Measurements from ENCODE around the gene DGKD.
"Not testable (repeated sequence)": the region's sequence is repeated elsewhere in the genome, so short reads cannot be mapped to it uniquely, and the experiment has no call there.

Gene DGKD

GRCh38 chr2:233384015-233384414 is 29.7 kb downstream of the DGKD start:
- no peak for DNase-seq

- peak in 5 of 58 donors; percentile 13 to 36 (median 27) for DNase-seq
These were observed 30.7 kb downstream of the DGKD start for GRCh38 chr2:233384811-233385488.

- no peak for DNase-seq
These were observed 31.3 kb downstream of the DGKD start for GRCh38 chr2:233385489-233386044.

GRCh38 chr2:233386382-233387041 is 32.2 kb downstream of the DGKD start:
- DNase-seq = peak in 2 of 58 donors; percentile 34 to 68

GRCh38 chr2:233387225-233387624 is 32.9 kb downstream of the DGKD start:
- DNase-seq = no peak

- DNase-seq = peak in 55 of 58 donors; percentile 20 to 95 (median 79)
These were observed 33.6 kb downstream of the DGKD start for GRCh38 chr2:233387667-233388528.

GRCh38 chr2:233389601-233390125 is 35.4 kb downstream of the DGKD start:
- no peak for DNase-seq

- no peak for DNase-seq
These were observed 41.4 kb downstream of the DGKD start for GRCh38 chr2:233395687-233396086.

GRCh38 chr2:233396726-233397665 is 42.7 kb downstream of the DGKD start:
- not testable (repeated sequence) for DNase-seq

- no peak for DNase-seq
These were observed 45.3 kb downstream of the DGKD start for GRCh38 chr2:233399306-233400225.

- DNase-seq = no peak
These were observed 46.0 kb downstream of the DGKD start for GRCh38 chr2:233400341-233400740.

GRCh38 chr2:233400961-233401360 is 46.7 kb downstream of the DGKD start:
- DNase-seq = no peak

- no peak for DNase-seq
These were observed 48.1 kb downstream of the DGKD start for GRCh38 chr2:233402346-233402745.

GRCh38 chr2:233402789-233403188 is 48.5 kb downstream of the DGKD start:
- DNase-seq = no peak

GRCh38 chr2:233404222-233404621 is 49.9 kb downstream of the DGKD start:
- DNase-seq = no peak

- DNase-seq = no peak
These were observed 52.6 kb downstream of the DGKD start for GRCh38 chr2:233406865-233407264.

- DNase-seq = no peak
These were observed 53.5 kb downstream of the DGKD start for GRCh38 chr2:233407771-233408181.

GRCh38 chr2:233408366-233409285 is 54.3 kb downstream of the DGKD start:
- no peak for DNase-seq
